GM19372 (cell line): ENCODE measurements around the gene VPS37D.

Experiments
- ATAC-seq: cut with Tn5 transposase; IDR thresholded peaks from one replicate; pipeline ENCODE4 v1.9.1; 2021; ENCODE audit warnings: mild to moderate bottlenecking, low read depth, moderate library complexity; ENCODE audit not compliant: unreplicated experiment

VPS37D gene

GRCh38 chr7:73678862-73679261, 11.2 kb downstream of the VPS37D start:
- no peak for ATAC-seq

GRCh38 chr7:73679709-73680108, 12.1 kb downstream of the VPS37D start:
- no peak for ATAC-seq

DNA sequence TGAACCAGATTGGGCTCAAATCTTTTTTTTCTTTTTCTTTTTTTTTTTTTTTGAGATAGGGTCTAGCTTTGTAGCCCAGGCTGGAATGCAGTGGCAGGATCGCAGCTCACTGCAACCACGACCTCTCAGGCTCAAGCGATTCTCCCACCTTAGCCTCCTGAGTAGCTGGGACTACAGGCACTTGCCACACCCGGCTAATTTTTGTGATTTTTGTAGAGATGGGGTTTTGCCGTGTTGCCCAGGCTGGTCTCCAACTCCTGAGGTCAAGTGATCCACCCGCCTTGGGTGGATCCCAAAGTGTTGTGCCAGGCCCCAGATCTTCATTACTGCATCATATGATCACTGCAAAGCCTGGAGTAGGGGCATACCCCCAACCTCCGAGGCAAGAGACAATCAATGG, 12.9 kb downstream of the VPS37D start:
- no peak for ATAC-seq

DNA sequence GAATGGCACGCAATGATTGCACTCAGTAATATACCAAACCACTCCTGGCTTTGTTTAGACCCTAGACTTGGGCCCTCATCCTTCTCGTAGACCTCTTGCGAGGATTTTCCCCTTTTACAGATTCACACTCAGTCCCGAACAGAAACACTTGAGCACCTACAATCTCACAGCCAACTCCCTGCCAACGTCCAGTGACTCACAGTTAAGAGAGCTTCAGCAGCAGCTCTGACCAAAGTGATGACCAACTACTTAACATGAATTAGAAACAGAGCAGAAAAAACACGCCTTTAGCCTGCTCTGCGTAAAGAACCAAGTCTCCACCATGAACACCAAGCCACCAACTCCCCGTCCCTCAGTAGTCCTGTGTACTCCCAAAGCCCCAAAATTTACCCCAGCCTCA, 13.4 kb downstream of the VPS37D start:
- no peak for ATAC-seq

- ATAC-seq: no peak
Observed at GRCh38 chr7:73682745-73683055, 15.1 kb downstream of the VPS37D start.

GRCh38 chr7:73683056-73683787, 15.6 kb downstream of the VPS37D start, which contains the start of the genes BUD23 and DNAJC30:
Gene BUD23 (plus strand): TSS chr7:73683597. CDS start chr7:73683626, 29 bp downstream.
Gene DNAJC30 (minus strand): TSS chr7:73683453. CDS start chr7:73683423, 30 bp downstream.
- peak; percentile 92 for ATAC-seq

- peak; percentile 9 for ATAC-seq
Observed at GRCh38 chr7:73683788-73684693, 16.4 kb downstream of the VPS37D start.

DNA sequence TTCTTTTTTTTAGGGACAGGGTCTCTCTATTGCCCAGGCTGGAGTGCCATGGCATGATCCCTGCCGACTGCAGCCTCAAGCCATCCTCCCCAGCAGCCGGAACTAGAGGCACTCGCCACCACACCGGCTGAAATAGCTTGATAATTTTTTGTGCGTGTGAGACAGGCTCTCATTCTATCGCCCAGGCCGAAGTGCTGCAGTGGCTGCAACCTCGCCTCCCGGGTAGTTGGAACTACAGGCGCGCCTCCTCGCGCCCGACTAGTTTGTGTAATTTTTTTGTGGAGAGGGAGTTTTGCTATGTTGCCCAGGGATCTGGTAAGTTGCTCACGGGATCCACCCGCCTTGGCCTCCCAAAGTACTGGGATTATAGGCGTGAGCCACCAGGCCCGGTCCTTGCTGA, 17.7 kb downstream of the VPS37D start:
- ATAC-seq: no peak

GRCh38 chr7:73688288-73688687, 20.7 kb downstream of the VPS37D start:
- no peak for ATAC-seq

GRCh38 chr7:73690646-73691045, 23.0 kb downstream of the VPS37D start:
- ATAC-seq: no peak

- no peak for ATAC-seq
Observed at GRCh38 chr7:73696372-73696771, 28.7 kb downstream of the VPS37D start.

DNA sequence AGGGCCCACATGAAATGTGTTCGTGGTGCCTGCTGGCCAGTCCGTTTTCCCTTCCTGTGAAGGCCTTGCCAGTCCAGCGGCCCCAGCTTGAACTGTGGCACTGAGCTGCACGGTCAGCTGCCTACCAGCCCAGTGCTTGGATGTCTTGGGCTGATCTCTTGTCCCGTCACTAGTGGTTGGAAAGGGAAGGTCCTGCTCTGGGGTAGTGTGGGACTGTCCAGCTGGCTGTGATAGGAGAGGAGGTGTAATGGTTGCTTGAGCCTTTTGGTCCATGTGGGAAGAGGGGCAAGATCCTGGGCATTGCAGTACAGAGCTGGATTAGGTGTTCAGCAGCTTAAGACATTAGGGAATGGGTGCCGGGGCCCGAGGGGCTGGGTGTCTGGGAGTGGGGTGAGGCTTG, 30.8 kb downstream of the VPS37D start:
- no peak for ATAC-seq

DNA sequence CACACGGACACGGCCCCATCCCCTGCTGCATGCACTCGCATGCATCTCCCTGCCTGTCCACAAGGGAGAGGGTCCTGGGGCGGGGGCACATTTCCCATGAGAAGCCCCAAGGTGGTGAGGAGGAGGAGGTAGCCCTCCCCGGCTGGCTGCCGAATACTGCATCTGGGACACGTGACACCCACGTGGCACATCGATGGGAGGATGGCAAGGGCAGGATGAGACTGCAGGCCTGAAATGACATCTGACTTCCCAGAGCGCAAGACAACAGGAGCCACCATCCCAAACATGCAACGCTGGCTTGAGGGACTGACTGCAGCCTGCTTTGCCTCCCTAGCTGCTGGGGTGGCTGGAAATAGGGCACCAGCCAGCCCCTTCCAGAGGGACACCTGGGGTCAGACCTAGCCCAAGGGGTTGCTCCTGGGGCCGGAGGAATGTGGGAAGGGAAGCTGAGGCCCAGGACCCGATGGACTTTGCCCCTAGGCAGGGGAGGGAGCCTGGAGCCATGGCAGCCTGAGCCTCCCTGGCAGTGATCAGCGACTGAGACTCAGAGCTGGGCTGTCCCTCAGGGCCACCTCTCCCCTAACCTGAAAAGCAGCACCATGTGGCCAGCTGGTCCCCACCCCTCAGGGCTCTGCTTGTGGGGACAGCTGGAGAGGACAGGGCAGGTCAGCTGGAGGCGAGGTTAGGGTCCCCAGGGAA, 31.9 kb downstream of the VPS37D start:
- no peak for ATAC-seq

DNA sequence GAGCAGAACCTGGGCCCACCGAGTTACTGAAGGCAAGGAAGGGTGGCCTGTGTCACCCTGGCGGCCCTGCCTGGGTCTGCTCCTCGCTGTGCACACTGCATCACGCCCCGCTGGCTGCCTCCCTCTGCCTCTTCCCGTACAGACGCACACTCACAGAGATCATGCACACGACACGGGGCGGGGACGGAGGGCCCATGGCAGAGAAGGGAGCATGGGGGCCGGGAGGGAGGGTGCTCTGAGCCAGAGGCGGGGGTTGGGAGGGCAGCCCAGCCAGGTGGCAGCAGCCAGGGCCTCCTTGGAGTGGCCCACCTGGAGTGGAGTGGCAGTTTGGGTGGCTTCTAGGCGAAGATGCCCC, 32.4 kb downstream of the VPS37D start:
- no peak for ATAC-seq

DNA sequence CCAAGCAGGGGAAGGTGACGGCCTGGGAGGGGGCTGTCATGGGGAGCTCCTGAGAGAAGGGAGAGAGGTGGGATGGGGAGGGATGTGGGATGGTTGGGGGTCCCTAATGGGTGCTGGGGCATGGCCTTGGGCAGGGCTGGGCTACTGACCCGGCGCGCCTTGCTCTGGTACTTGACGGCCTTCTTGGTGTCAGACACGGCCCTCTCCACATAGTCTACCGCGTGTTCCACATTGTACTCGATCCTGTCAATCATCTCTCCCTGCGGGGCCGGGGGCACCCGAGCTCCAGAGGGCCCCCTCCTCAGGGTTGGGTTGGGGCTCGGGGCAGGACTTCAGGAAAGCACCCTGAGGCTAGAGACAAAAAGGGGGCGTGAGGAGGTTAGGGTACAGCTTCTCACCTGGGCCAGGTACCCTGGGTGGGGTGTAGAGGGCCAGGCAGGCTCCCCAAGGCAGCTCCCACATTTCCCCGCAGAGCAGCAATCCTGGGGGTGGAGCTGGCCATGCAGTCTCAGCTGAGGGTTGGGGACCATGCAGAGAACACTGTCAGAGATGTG, 33.0 kb downstream of the VPS37D start:
- no peak for ATAC-seq

DNA sequence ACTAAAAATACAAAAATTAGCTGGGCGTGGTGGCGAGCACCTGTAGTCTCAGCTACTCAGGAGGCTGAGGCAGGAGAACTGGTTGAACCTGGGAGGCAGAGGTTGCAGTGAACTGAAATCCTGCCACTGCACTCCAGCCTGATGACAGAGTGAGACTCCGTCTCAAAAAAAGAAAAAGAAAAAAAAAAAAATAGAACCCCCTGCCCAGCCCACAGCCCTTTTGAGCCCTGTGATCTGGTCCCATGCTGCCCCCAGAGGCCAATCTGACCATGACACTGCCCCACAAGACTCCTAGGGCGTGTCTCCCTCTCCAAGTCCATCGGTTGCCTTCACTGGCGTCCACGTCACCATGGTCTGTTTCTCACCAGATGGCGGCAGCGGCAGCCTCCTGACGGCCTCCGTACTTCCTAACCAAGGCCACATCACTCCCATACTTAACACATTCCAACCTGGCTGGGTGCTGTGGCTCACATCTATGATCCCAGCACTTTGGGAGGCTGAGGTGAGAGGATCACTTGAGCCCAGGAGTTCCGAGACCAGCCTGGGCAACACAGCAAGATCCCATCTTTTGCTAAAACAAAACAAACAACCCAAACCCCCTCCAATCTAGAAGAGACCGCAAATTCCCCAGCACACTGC, 33.8 kb downstream of the VPS37D start:
- no peak for ATAC-seq

- ATAC-seq: no peak
Observed at GRCh38 chr7:73702226-73702625, 34.6 kb downstream of the VPS37D start.

- no peak for ATAC-seq
Observed at GRCh38 chr7:73702665-73703064, 35.0 kb downstream of the VPS37D start.

GRCh38 chr7:73703225-73703624, 35.6 kb downstream of the VPS37D start:
- no peak for ATAC-seq
